GM12873 (cell line): Measurements from ENCODE around the gene OR2V1.
A peak's percentile ranks its signal among the peaks of the same experiment; 100 is the strongest.

ENCODE experiments used
- CTCF ChIP-seq: IDR thresholded peaks from 2 replicates; pipeline ENCODE4 v1.5.1; 2012; ENCODE audit warnings: low read depth, mild to moderate bottlenecking, moderate library complexity, low read length, control low read depth; ENCODE audit not compliant: insufficient read depth; ENCODE audit errors: missing control alignments

OR2V1 gene

GRCh38 chr5:181130832-181131496 is at the start of gene OR2V1:
Gene OR2V1 (minus strand): TSS chr5:181131169. CDS start chr5:181125304, 5,865 bp downstream.
- TF ChIP-seq CTCF, result no peak

GRCh38 chr5:181176254-181176952 is 45.4 kb upstream of the OR2V1 start:
- TF ChIP-seq CTCF, result no peak

- no peak for TF ChIP-seq CTCF
Observed at GRCh38 chr5:181173420-181174342, 42.7 kb upstream of the OR2V1 start.

GRCh38 chr5:181173027-181173419 is 42.1 kb upstream of the OR2V1 start:
- TF ChIP-seq CTCF, result peak; percentile 52

GRCh38 chr5:181171782-181172181 is 40.8 kb upstream of the OR2V1 start:
- TF ChIP-seq CTCF, result no peak

- TF ChIP-seq CTCF, result no peak
Observed at GRCh38 chr5:181170996-181171395, 40.0 kb upstream of the OR2V1 start.
